Left ventricle myocardium superior (tissue), 1 donor: ENCODE results near the gene PTPDC1. TPM values are rescaled to one million over a fixed set of nuclear protein-coding genes. Genes with fewer than 3 reads are reported as not detected.

Source experiments
- ATAC-seq: fragments of 200-7000 bp; cut with Tn5 transposase; one replicate; pipeline ENCODE4 v1.9.1; 2020; ENCODE audit warnings: mild to moderate bottlenecking, moderate library complexity
- DNase-seq: peaks from one replicate; pipeline ENCODE4 v3.0.0-alpha.2; 2020
- intact Hi-C: fragments of 100-400 bp; cut with micrococcal nuclease; formaldehyde crosslinking; loops from one replicate; pipeline ENCODE4 v1.11.0; 2022
- long read RNA-seq: library from polyadenylated mRNA; unstranded; transcript quantifications from one replicate; pipeline ENCODE4 v2.0.0, GENCODE V29; 2021
- total RNA-seq: library from RNA; stranded (reverse); fragmentation: NEBNext Ultra II Directional; extraction: Animal tissue kit (Norgen Biotek cat#: 25700); gene quantifications from one replicate; pipeline ENCODE4 v1.2.1, GENCODE V29; 2021
- donor health status: DM: no; HTN: yes; CAD: no; lungs with severe emphysema.

The PTPDC1 gene
- 8.3 TPM for total RNA-seq
- long read RNA-seq, full-length matches to known transcripts, result 3 of 9 reads
- long read RNA-seq, partial matches to known transcripts, result 2 of 9 reads
- long read RNA-seq, other reads (novel, unspliced or antisense), result 4 of 9 reads

DNA sequence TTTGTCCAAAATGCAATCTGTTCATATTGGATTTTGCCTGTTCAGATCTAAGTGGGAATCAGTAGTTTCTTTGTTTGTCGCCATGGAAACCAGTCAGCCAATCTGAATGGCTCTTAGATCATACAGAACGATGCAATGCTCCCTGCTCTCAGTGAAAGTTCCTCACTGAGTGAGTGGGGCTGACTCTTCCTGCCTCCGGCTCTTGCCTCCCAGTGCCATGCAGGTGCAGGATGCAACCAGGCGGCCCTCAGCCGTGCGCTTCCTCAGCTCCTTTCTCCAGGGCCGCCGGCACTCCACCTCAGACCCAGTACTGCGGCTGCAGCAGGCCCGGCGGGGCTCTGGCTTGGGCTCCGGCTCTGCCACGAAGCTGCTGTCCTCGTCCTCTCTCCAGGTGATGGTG lies at the start of gene PTPDC1:
Gene PTPDC1, plus strand, starts transcription at position 151 of the 400 bp plus-strand sequence. Its CDS starts 67 bp downstream, at position 218.
- intact Hi-C loops, result no loop called here
- peak; percentile 30 for ATAC-seq
- no peak for DNase-seq

- ATAC-seq (no peak), DNase-seq (no peak)
- intact Hi-C loops, result no loop called here
These were observed 49.8 kb upstream of the PTPDC1 start for GRCh38 chr9:94034511-94034910.

- no peak for DNase-seq
- intact Hi-C loops, result no loop called here
- no peak for ATAC-seq
These were observed 44.5 kb upstream of the PTPDC1 start for GRCh38 chr9:94039786-94040185.

DNA sequence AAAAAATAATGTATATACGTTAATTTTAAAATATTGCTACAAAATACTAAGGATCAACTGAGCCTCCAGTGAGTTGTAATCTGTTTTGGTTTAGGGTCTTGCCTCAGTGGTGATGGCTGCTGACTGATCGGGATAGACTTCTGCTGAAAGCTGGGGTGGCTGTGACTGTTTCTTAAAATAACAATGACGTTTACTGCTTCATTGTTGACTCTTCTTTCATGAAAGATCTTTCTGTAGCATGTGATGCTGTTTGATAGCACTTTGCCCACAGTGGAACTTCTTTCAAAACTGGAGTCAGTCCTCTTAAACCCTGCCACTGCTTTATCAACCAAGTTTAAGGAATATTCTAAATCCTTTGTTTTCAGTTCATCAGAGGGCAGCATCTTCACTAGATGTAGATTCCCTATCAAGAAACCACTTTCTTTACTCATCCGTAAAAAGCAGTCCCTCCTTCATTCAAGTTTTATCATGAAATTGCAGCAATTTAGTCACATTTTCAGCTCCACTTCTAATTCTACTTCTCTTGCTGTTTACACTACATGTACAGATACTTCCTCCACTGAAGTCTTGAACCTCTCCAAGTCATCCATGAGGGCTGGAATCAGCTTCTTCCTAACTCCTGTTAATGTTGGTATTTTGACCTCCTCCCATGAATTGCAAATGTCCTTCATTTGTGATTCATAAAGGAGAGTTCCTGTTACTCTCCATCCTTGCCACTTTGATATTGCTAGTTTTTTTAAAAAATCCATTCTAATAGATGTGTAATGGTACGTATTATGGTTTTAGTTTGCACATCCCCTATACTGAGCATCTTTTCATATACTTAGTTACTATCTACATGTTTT lies 41.5 kb upstream of the PTPDC1 start:
- intact Hi-C loops, result no loop called here
- ATAC-seq, result peak; percentile 58

DNA sequence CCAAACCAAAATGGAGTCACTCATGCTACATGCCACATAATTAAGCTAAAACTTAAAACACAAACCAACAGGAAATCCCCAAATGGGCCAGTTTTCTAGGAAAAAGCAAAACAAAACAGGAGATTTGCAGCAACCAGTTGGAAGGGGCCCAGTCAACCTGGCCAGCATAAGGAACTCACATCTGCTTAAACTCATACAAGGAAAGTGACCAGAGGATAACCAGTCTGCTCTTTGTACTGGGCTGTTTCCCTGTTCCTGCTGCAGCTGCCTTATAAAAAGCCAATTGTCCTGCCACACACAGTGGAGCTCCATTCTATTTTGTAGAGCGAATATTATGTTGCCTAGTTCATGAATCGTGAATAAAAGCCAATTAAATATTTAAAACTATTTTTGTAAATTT lies 29.5 kb upstream of the PTPDC1 start:
- no peak for DNase-seq
- peak; percentile 64 for ATAC-seq

More for the DNA sequence above, 41.5 kb upstream of the PTPDC1 start:
- no peak for DNase-seq

DNA sequence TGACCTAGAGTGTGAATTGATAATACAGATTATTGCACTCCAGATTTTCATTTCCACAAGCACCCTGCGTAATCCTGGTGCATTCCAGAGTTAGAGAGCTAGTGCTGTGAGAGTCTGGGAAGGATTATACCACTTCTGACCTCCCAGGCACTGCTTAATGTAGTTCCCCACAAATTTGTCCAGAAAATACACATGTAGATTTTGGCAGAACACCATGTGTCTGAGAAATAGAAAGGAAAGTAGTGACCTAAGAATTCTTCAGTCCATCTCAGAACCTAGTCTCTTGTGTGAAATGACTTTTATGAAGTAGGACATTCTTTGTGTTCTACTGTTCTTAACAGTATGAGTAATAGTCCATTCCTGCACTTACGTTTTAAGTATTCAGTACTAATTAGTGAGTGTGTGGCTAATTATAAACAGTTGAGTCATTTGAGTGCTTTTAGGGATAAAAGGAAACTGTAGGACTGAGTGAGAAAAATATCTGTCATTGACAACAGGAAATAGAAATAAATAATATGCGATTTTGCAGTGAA lies 27.8 kb upstream of the PTPDC1 start:
- DNase-seq (no peak), ATAC-seq (peak; percentile 84)
- intact Hi-C loops, result no loop called here

More for the DNA sequence above, 29.5 kb upstream of the PTPDC1 start:
- intact Hi-C loops, result no loop called here

DNA sequence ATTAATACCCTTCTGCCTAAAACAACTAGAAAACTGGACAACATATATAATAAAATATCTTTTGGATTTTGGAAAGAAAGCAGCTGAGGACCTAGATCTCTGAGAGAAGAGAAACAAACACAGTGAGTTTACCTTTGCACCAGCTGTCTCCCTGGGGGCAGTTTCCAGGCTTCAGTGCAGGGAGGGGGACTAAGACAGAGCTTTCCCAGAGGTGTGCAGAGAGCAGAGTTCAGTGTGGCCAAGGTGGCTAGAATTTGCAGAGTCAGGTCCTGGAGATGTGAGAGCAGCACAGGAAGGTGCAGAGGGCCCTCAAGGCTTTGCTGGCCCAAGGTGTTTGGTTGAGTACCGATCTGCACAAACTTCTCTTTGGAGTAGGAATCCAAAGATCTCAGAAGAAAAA lies 26.3 kb upstream of the PTPDC1 start:
- intact Hi-C loops, result no loop called here
- DNase-seq, result no peak
- ATAC-seq, result no peak

GRCh38 chr9:94061864-94062263 lies 22.4 kb upstream of the PTPDC1 start:
- intact Hi-C loops, result no loop called here
- DNase-seq, result no peak
- no peak for ATAC-seq

DNA sequence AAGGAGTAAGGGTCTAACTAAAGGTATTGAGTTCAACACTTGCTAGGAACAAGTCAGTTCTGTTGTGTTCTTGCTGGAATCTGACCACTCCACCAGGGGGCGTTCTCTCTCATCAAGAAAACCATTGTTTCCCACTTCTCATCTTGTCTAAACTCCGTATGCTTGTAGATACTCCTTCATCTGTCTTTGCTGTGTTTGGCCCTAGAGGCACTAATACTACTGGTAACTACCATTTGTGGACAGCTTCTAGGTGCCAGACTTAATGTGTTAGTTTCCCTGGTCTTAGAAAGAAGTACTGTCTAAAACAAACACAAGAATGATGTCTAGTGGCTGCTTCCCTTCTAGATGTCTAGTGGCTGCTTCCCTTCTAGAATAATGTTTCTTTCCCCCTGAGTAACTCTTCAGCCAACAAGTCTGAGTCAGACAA lies 18.7 kb upstream of the PTPDC1 start:
- DNase-seq (peak; percentile 72), ATAC-seq (peak; percentile 87)
- intact Hi-C loops, result loop anchor here (1.0 kb wide), 1 partner anchor 148 kb away; no protein-coding TSS in a partner anchor

DNA sequence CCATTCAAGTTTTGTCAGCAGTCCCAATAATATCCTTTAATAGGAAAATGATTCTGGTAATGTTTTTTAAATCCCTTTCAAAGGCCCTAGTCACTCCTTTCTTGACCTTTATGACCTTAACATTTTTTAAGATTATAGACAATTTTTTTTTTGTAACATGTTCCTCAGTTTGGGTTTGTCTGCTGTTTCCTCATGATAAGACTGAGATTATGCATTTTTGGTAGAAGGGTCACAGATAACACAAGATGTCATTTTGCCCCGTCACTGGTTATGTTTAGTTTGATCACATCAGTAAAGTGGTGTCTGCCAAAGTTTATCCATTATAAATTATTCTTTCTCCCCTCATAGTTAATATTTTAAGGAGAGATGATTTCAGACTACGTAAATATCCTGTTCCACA lies 16.0 kb upstream of the PTPDC1 start:
- intact Hi-C loops, result no loop called here
- no peak for ATAC-seq
- DNase-seq, result no peak

- no peak for ATAC-seq
- no peak for DNase-seq
- intact Hi-C loops, result no loop called here
These were observed 7.7 kb upstream of the PTPDC1 start for GRCh38 chr9:94076557-94076956.

DNA sequence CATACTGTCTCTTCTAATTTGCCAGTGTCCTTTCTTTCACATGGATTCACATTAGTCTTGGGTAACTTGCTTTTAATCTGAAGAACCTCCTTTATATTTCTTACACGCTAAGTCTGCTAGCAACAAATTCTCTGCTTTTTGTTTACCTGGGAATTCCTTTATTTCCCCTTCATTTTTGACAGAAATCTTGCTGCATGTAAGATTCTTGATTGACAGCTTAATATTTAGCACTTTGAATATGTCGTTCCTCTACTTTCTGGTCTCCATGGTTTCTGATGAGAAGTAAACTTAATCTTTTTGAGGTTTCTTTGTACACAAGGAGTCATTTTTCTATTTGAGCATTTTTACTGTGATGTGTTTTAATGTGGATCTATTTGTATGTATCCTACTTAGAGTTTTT lies 6.2 kb upstream of the PTPDC1 start:
- ATAC-seq (no peak), DNase-seq (no peak)
- intact Hi-C loops, result no loop called here

GRCh38 chr9:94079236-94079635 lies 5.0 kb upstream of the PTPDC1 start:
- ATAC-seq, result no peak
- DNase-seq, result no peak
- intact Hi-C loops, result no loop called here

DNA sequence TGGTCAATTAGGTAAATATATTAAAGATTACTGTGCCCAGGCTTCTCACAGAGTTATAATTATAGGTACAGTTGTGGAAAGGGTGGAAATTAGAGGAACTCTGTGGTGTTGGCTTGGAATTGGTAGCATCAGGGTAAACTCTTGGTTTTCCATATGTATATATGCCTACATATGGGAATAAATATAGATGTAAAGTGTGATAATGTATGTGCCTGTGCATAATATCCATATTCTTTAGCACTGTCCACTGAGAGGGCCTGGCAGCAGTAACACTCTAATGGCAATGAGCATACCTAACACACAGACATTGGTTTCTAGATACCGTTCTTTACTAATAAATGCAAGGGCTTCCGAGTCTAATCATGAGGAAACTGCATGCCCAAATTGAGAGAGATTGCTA lies 4.0 kb upstream of the PTPDC1 start:
- intact Hi-C loops, result no loop called here
- ATAC-seq, result no peak
- no peak for DNase-seq

- intact Hi-C loops, result no loop called here
- ATAC-seq, result no peak
- no peak for DNase-seq
These were observed 2.8 kb upstream of the PTPDC1 start for GRCh38 chr9:94081435-94081834.

DNA sequence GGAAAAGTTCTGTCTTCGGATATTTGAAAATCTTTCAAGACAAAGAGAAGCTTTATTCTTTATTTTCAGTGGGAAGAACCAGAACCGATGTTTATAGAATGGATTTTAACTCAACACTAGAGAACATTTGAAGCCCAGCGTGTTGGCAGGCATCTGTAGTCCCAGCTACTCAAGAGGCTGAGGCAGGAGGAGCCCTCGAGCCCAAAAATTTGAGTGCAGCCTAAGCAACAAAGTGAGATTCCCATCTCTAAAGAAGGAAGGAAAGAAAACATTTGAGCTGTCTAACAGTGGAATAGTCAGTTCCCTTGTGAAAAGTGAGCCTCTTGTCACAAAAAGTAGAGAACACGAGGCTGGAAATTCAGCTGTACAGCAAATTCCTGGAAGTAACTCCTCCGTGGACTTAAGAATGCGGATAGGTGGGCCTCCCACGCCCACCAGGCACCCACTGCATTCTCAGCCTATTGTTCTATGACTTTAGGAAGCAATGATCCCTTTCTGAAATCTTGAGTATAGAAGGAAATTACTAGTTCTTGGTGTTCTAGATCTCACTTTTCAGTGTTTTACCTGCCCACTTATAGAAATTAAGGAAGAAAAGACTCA lies 2.3 kb upstream of the PTPDC1 start:
- intact Hi-C loops, result no loop called here
- DNase-seq, result no peak
- ATAC-seq, result peak; percentile 52

- DNase-seq, result no peak
- intact Hi-C loops, result no loop called here
- no peak for ATAC-seq
These were observed 1.7 kb upstream of the PTPDC1 start for GRCh38 chr9:94082553-94082952.

DNA sequence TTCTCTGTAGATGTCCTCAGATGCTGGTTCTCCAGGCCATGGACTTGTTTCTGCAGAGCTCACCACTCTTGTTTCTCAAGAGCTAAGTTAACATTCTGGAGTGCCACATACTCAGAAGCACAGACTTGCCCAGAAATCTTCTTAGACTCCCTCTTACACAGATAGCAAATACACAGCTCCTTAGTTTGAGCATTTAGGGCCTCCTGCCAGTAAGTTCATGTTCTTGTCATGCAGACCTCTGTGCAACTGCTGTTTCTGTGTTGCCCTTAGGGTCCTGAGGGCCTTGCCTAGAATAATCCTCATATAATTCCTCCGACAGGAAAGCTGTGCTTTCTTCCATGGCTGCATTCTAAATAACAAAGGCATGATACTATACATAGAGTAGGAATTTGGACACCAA lies 1.3 kb upstream of the PTPDC1 start:
- ATAC-seq (peak; percentile 36), DNase-seq (no peak)
- intact Hi-C loops, result no loop called here

GRCh38 chr9:94083384-94083783 lies 880 bp upstream of the PTPDC1 start:
- ATAC-seq (peak; percentile 64), DNase-seq (no peak)
- intact Hi-C loops, result no loop called here

DNA sequence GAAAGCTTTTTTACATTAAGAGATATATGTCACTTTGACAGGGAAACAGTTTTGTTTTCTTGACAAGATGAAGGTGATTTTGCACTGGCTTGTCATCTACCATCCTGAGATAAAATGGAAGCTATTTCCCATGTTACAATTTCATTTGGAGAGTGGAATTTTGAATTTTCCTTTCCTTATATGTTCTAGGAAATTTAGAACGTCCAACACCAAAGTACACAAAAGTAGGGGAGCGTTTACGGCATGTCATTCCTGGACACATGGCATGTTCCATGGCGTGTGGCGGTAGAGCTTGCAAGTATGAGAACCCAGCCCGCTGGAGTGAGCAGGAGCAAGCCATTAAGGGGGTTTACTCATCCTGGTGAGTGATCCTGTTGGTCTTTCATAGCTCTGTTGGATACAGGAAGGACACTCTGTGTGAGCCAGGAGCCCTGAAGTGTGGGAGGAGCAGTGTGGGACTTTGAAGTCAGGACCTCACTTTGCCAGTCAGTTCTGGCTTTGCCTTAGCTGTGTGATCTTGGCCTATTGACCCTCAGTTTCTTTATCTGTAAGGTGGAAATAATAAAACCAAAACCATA lies 887 bp downstream of the PTPDC1 start:
- no peak for ATAC-seq
- DNase-seq, result no peak
- intact Hi-C loops, result no loop called here
